IMR-90 (cell line): ENCODE measurements around the gene PI16. TPM values are rescaled to one million over a fixed set of nuclear protein-coding genes. Genes with fewer than 3 reads are reported as not detected.

Source experiments
- ATAC-seq: fragments of 200-7000 bp; cut with Tn5 transposase; 2 replicates; pipeline ENCODE4 v1.9.1; 2020; ENCODE audit warnings: low read depth, mild to moderate bottlenecking, moderate library complexity
- BruUV-seq: library from RNA; stranded (reverse); fragments of 400-500 nt; replicated peaks from 2 replicates; lab custom pipeline; 2021; lab: Mats Ljungman, UMichigan
- CTCF ChIA-PET: fragments of 300-600 bp; formaldehyde crosslinking; extraction: SDS; loops from one replicate; lab custom pipeline; 2021; ENCODE audit warnings: antibody characterized with exemption; lab: Yijun Ruan, JAX
- POLR2A ChIA-PET: fragments of 300-600 bp; sonication (Branson Sonifier 250); formaldehyde crosslinking; loops from one replicate; lab custom pipeline; 2022; ENCODE audit warnings: antibody characterized with exemption; ENCODE audit not compliant: unreplicated experiment; lab: Charles Lee
- DNase-seq: peaks from one replicate; pipeline ENCODE4 v3.0.0; 2013
- H2AFZ ChIP-seq: replicated peaks from 2 replicates; pipeline ENCODE3; 2013; ENCODE audit warnings: low read length, mild to moderate bottlenecking; ENCODE audit not compliant: poor library complexity
- H2AK5ac ChIP-seq: 2 replicates; pipeline ENCODE4 v1.6.1; 2013; ENCODE audit warnings: low read depth, low read length, inconsistent platforms
- H2AK9ac ChIP-seq: replicated peaks from 2 replicates; pipeline ENCODE3; 2013; ENCODE audit warnings: mild to moderate bottlenecking, low read depth, low read length, moderate library complexity; ENCODE audit not compliant: poor library complexity
- H2BK120ac ChIP-seq: 2 replicates; pipeline ENCODE4 v1.6.1; 2013; ENCODE audit warnings: low read depth, low read length, inconsistent platforms
- H2BK15ac ChIP-seq: 3 replicates; pipeline ENCODE4 v1.6.1; 2013; ENCODE audit warnings: low read depth, low read length, inconsistent platforms
- H2BK20ac ChIP-seq: 2 replicates; pipeline ENCODE4 v1.6.1; 2013; ENCODE audit warnings: low read depth, mild to moderate bottlenecking, inconsistent platforms, low read length, moderate library complexity
- H2BK5ac ChIP-seq: 2 replicates; pipeline ENCODE4 v1.6.1; 2013; ENCODE audit warnings: mild to moderate bottlenecking, low read depth, low read length, inconsistent platforms; ENCODE audit not compliant: poor library complexity, severe bottlenecking
- H3K14ac ChIP-seq: replicated peaks from 2 replicates; pipeline ENCODE4 v1.6.1; 2013; ENCODE audit warnings: low read depth, low read length, inconsistent platforms
- H3K18ac ChIP-seq: 2 replicates; pipeline ENCODE4 v1.6.1; 2013; ENCODE audit warnings: low read depth, low read length, control low read depth
- H3K23ac ChIP-seq: 2 replicates; pipeline ENCODE4 v1.6.1; 2013; ENCODE audit warnings: low read depth, low read length, inconsistent platforms
- H3K27ac ChIP-seq: 2 replicates; pipeline ENCODE4 v1.5.1; 2013; ENCODE audit warnings: mild to moderate bottlenecking, control low read depth, low read length; ENCODE audit not compliant: insufficient read depth
- H3K27me3 ChIP-seq: 2 replicates; pipeline ENCODE4 v1.6.1; 2013; ENCODE audit warnings: low read length; ENCODE audit not compliant: control insufficient read depth, insufficient read depth
- H3K36me3 ChIP-seq: 2 replicates; pipeline ENCODE4 v1.6.1; 2013; ENCODE audit warnings: low read length, mixed read lengths; ENCODE audit not compliant: control insufficient read depth, insufficient read depth
- H3K4ac ChIP-seq: 2 replicates; pipeline ENCODE4 v1.6.1; 2013; ENCODE audit warnings: low read depth, low read length, inconsistent platforms
- H3K4me1 ChIP-seq: 2 replicates; pipeline ENCODE4 v1.6.1; 2013; ENCODE audit warnings: low read length, mixed read lengths; ENCODE audit not compliant: control insufficient read depth, insufficient read depth
- H3K4me2 ChIP-seq: 2 replicates; pipeline ENCODE4 v1.6.1; 2013; ENCODE audit warnings: low read depth, mild to moderate bottlenecking, control low read depth, low read length, moderate library complexity
- H3K4me3 ChIP-seq: 2 replicates; pipeline ENCODE4 v1.5.1; 2013; ENCODE audit warnings: low read depth, mild to moderate bottlenecking, control low read depth, low read length, moderate library complexity; ENCODE audit not compliant: insufficient read depth
- H3K56ac ChIP-seq: 2 replicates; pipeline ENCODE4 v1.6.1; 2013; ENCODE audit warnings: low read length, inconsistent platforms; ENCODE audit not compliant: insufficient read depth; ENCODE audit errors: extremely low read depth
- H3K79me1 ChIP-seq, 2 experiments: 2 replicates each; pipeline ENCODE4 v1.6.1; 2013; ENCODE audit warnings: low read length in 2 of 2, inconsistent platforms in 1 of 2, low read depth in 1 of 2
- H3K9ac ChIP-seq: 2 replicates; pipeline ENCODE4 v1.6.1; 2013; ENCODE audit warnings: low read depth, low read length, control low read depth
- H3K9me1 ChIP-seq: 2 replicates; pipeline ENCODE4 v1.6.1; 2013; ENCODE audit warnings: low read length, inconsistent platforms; ENCODE audit not compliant: insufficient read depth
- H3K9me3 ChIP-seq: 2 replicates; pipeline ENCODE4 v1.6.1; 2013; ENCODE audit warnings: low read length; ENCODE audit not compliant: control insufficient read depth, insufficient read depth
- H4K20me1 ChIP-seq: 2 replicates; pipeline ENCODE4 v1.6.1; 2013; ENCODE audit warnings: low read length, inconsistent platforms; ENCODE audit not compliant: insufficient read depth
- H4K5ac ChIP-seq: 2 replicates; pipeline ENCODE4 v1.6.1; 2013; ENCODE audit warnings: mild to moderate bottlenecking, low read depth, low read length, control low read depth
- H4K8ac ChIP-seq, 2 experiments: 2 replicates each; pipeline ENCODE4 v1.6.1; 2013; ENCODE audit warnings: low read depth in 2 of 2, low read length in 2 of 2, control low read depth in 1 of 2, inconsistent platforms in 1 of 2
- H4K91ac ChIP-seq: 2 replicates; pipeline ENCODE4 v1.6.1; 2013; ENCODE audit warnings: low read depth, low read length, inconsistent platforms; ENCODE audit not compliant: insufficient read depth
- BHLHE40 ChIP-seq: fragments of 150-350 bp; IDR thresholded peaks from 2 replicates; pipeline ENCODE4 v1.6.1; 2016; ENCODE audit warnings: mild to moderate bottlenecking, low read depth, low read length
- CEBPB ChIP-seq: IDR thresholded peaks from 2 replicates; pipeline ENCODE4 v1.6.1; 2012; ENCODE audit warnings: low read depth, low read length, improper control_type of control experiment
- CHD1 ChIP-seq: IDR thresholded peaks from 2 replicates; pipeline ENCODE4 v1.6.1; 2012; ENCODE audit warnings: low read depth, low read length, improper control_type of control experiment
- FOS ChIP-seq: fragments of 150-350 bp; IDR thresholded peaks from 2 replicates; pipeline ENCODE4 v1.6.1; 2016; ENCODE audit warnings: low read depth, low read length
- MAFK ChIP-seq: IDR thresholded peaks from 2 replicates; pipeline ENCODE4 v1.6.1; 2012; ENCODE audit warnings: low read depth, low read length, improper control_type of control experiment
- MAZ ChIP-seq: IDR thresholded peaks from 2 replicates; pipeline ENCODE4 v1.6.1; 2012; ENCODE audit warnings: low read depth, mild to moderate bottlenecking, low read length, improper control_type of control experiment, moderate library complexity, borderline replicate concordance
- MXI1 ChIP-seq: IDR thresholded peaks from 2 replicates; pipeline ENCODE4 v1.6.1; 2012; ENCODE audit warnings: low read depth, mild to moderate bottlenecking, low read length, moderate library complexity, borderline replicate concordance
- NFE2L2 ChIP-seq: fragments of 150-350 bp; IDR thresholded peaks from 2 replicates; pipeline ENCODE4 v1.6.1; 2016; ENCODE audit warnings: low read depth, mild to moderate bottlenecking, low read length
- POLR2A ChIP-seq: IDR thresholded peaks from 2 replicates; pipeline ENCODE4 v1.6.1; 2012; ENCODE audit warnings: mild to moderate bottlenecking, low read depth, low read length
- RAD21 ChIP-seq: IDR thresholded peaks from 2 replicates; pipeline ENCODE4 v1.6.1; 2012; ENCODE audit warnings: low read length, improper control_type of control experiment
- RCOR1 ChIP-seq: IDR thresholded peaks from 2 replicates; pipeline ENCODE4 v1.6.1; 2012; ENCODE audit warnings: mild to moderate bottlenecking, low read length, improper control_type of control experiment; ENCODE audit not compliant: insufficient replicate concordance
- RFX5 ChIP-seq: IDR thresholded peaks from 2 replicates; pipeline ENCODE4 v1.8.0; 2012; ENCODE audit warnings: low read depth, mild to moderate bottlenecking, low read length, moderate library complexity
- SMC3 ChIP-seq: fragments of 150-350 bp; IDR thresholded peaks from 2 replicates; pipeline ENCODE4 v1.6.1; 2016; ENCODE audit warnings: low read depth, mild to moderate bottlenecking, antibody characterized with exemption, low read length, moderate library complexity
- WGBS, 2 experiments: methylation state at CpG; one replicate each; pipeline versions ENCODE4 v1.1.5 to v1.1.7; 2013; ENCODE audit warnings: missing lambda C conversion rate in 2 of 2; ENCODE audit not compliant: insufficient read length in 1 of 2; ENCODE audit errors: extremely low coverage in 2 of 2; 5-methylcytosine and 5-hydroxymethylcytosine counted together
- dilution Hi-C: fragments of 300-500 bp; cut with HindIII; formaldehyde crosslinking; loops from one replicate; pipeline ENCODE4 v1.14.3; 2018; ENCODE audit warnings: low sequenced_read_pairs; ENCODE audit not compliant: unreplicated experiment
- in situ Hi-C: fragments of 300-500 bp; cut with MboI; formaldehyde crosslinking; loops from 3 replicates; pipeline ENCODE4 v1.14.3; 2019; ENCODE audit warnings: low sequenced_read_pairs, inconsistent platforms, mixed read lengths
- intact Hi-C: fragments of 100-400 bp; cut with micrococcal nuclease; formaldehyde crosslinking; loops from 2 replicates; pipeline ENCODE4 v1.10.0; 2022
- polyA plus RNA-seq, 3 experiments: library from polyadenylated mRNA; depleted of rRNA; stranded (reverse); fragments of >200 nt; gene quantifications; 2 replicates each; pipeline ENCODE4 v1.2.3, GENCODE V29; 2012; ENCODE audit warnings: low replicate concordance in 1 of 3
- total RNA-seq: library from RNA; depleted of rRNA; stranded (reverse); fragments of >200 nt; gene quantifications from 2 replicates; pipeline ENCODE4 v1.2.3, GENCODE V29; 2012
- TF ChIP-seq, protein P1 (sequence below): conservative IDR thresholded peaks from 2 replicates; pipeline ENCODE4 v1.5.1; 2012; ENCODE audit warnings: mild to moderate bottlenecking, low read depth, low read length, improper control_type of control experiment
- TF ChIP-seq, protein P2 (sequence below): fragments of 150-350 bp; IDR thresholded peaks from 2 replicates; pipeline ENCODE4 v1.6.1; 2016; ENCODE audit warnings: low read depth, mild to moderate bottlenecking, low read length, moderate library complexity, borderline replicate concordance
- TF ChIP-seq, protein P3 (sequence below): fragments of 150-350 bp; IDR thresholded peaks from 2 replicates; pipeline ENCODE4 v1.6.1; 2017; ENCODE audit warnings: mild to moderate bottlenecking, antibody characterized with exemption, low read length, low read depth

Gene PI16
- total and polyA plus RNA-seq, 2 of the 4 experiments (the other 2 are of a cell fraction): 0.21 TPM; not detected in 1

DNA sequence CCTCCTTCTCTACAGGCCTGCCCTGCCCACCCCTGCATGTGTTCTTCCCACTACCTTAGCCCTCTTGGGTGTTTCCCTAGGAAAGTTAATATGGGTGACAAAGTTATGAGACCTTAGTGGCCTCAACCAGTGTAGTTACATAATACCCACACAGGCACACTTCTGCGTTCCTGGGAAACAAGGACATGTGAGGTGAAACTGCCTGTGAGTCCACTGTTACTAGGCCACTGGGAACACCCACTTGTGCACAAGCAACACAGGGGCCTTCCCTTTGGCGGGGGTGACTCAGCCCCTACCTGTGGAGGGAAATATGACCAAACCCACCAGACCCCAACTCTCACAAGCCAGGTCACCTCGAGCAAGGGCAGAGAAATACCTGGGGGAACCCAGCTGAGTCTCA lies 12.8 kb downstream of the PI16 start:
- Histone ChIP-seq H3K36me3 (peaks cover 56% of the 10 kb centered on the region), H3K79me1 (peaks cover 15 to 21% of the 10 kb centered on the region in 2 experiments; a peak in 3 of 4 replicates), H3K27ac (no peak overlapping the region), H2BK120ac (no peak overlapping the region), H2AK9ac (no peak overlapping the region), H4K8ac (no peak overlapping the region), H2AFZ (no peak overlapping the region), H3K18ac (no peak overlapping the region), H2BK15ac (no peak overlapping the region), H3K4ac (no peak overlapping the region), H2AK5ac (no peak overlapping the region), H2BK20ac (no peak overlapping the region), H3K9ac (no peak overlapping the region), H4K5ac (no peak overlapping the region), H3K4me1 (no peaks in the 10 kb centered on the region), H3K27me3 (no peaks in the 10 kb centered on the region), H4K20me1 (peaks cover 21% of the 10 kb centered on the region), H3K56ac (no peak overlapping the region), H3K9me3 (no peaks in the 10 kb centered on the region), H2BK5ac (no peak overlapping the region), H3K4me2 (no peak overlapping the region), H4K91ac (no peak overlapping the region), H3K4me3 (no peak overlapping the region), H3K14ac (no peak overlapping the region), H3K9me1 (no peaks in the 10 kb centered on the region), H3K23ac (no peak overlapping the region)
- BruUV-seq: no TSS peak
- POLR2A ChIA-PET: no interaction called here
- no peak for ATAC-seq
- dilution Hi-C loops: no loop called here
- TF ChIP-seq CHD1: no peak
- no peak for TF ChIP-seq POLR2A
- TF ChIP-seq SMC3: no peak
- no peak for TF ChIP-seq BHLHE40
- TF ChIP-seq, protein P1, sequence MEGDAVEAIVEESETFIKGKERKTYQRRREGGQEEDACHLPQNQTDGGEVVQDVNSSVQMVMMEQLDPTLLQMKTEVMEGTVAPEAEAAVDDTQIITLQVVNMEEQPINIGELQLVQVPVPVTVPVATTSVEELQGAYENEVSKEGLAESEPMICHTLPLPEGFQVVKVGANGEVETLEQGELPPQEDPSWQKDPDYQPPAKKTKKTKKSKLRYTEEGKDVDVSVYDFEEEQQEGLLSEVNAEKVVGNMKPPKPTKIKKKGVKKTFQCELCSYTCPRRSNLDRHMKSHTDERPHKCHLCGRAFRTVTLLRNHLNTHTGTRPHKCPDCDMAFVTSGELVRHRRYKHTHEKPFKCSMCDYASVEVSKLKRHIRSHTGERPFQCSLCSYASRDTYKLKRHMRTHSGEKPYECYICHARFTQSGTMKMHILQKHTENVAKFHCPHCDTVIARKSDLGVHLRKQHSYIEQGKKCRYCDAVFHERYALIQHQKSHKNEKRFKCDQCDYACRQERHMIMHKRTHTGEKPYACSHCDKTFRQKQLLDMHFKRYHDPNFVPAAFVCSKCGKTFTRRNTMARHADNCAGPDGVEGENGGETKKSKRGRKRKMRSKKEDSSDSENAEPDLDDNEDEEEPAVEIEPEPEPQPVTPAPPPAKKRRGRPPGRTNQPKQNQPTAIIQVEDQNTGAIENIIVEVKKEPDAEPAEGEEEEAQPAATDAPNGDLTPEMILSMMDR: no peak
- no peak for TF ChIP-seq MAZ
- no peak for TF ChIP-seq RFX5
- TF ChIP-seq RAD21: no peak
- no peak for TF ChIP-seq NFE2L2
- TF ChIP-seq, protein P2, sequence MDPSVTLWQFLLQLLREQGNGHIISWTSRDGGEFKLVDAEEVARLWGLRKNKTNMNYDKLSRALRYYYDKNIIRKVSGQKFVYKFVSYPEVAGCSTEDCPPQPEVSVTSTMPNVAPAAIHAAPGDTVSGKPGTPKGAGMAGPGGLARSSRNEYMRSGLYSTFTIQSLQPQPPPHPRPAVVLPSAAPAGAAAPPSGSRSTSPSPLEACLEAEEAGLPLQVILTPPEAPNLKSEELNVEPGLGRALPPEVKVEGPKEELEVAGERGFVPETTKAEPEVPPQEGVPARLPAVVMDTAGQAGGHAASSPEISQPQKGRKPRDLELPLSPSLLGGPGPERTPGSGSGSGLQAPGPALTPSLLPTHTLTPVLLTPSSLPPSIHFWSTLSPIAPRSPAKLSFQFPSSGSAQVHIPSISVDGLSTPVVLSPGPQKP: no peak
- TF ChIP-seq RCOR1: no peak
- no peak for TF ChIP-seq MXI1
- no peak for TF ChIP-seq CEBPB
- TF ChIP-seq FOS: no peak
- no peak for TF ChIP-seq MAFK
- TF ChIP-seq, protein P3, sequence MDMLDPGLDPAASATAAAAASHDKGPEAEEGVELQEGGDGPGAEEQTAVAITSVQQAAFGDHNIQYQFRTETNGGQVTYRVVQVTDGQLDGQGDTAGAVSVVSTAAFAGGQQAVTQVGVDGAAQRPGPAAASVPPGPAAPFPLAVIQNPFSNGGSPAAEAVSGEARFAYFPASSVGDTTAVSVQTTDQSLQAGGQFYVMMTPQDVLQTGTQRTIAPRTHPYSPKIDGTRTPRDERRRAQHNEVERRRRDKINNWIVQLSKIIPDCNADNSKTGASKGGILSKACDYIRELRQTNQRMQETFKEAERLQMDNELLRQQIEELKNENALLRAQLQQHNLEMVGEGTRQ: no peak
- no peak for DNase-seq
- intact Hi-C loops: no loop called here
- CTCF ChIA-PET: no interaction called here
- no CpG with 5 or more reads among the region's 3 CpGs for WGBS, 2 experiments
- in situ Hi-C loops: no loop called here
